ENCODE results near the gene TCERG1L. TPM values are rescaled to one million over a fixed set of nuclear protein-coding genes. Genes with fewer than 3 reads are reported as not detected.

The TCERG1L gene
- polyA plus RNA-seq, 1 of the 3 experiments (the other 2 are of a cell fraction) = not detected

- H3K4me1 ChIP-seq (ENCODE audit: control insufficient read depth in 1 of 2, insufficient read depth in 2 of 2, low read depth in 1 of 2, low read length in 1 of 2) = no peaks in the 10 kb centered on the region
- no peak overlapping the region for H3K4me2 ChIP-seq
- WGBS (ENCODE audit: low lambda C conversion rate) = 33% methylated on average over 4 of the region's 4 CpGs
- H3K4me3 ChIP-seq (ENCODE audit: low read depth in 2 of 2, low read length in 1 of 2) = no peak overlapping the region
- POLR2A ChIA-PET = no interaction called here
- CTCF ChIA-PET = no interaction called here
- no peaks in the 10 kb centered on the region for H4K20me1 ChIP-seq (ENCODE audit: insufficient read depth)
- H3K36me3 ChIP-seq (replicated peaks in 1 of 2; ENCODE audit: control insufficient read depth in 1 of 2, insufficient read depth in 2 of 2, low read length in 1 of 2) = no peaks in the 10 kb centered on the region
- no peak for DNase-seq
- H3K79me2 ChIP-seq (ENCODE audit: insufficient read depth) = no peaks in the 10 kb centered on the region
- no peaks in the 10 kb centered on the region for H3K27me3 ChIP-seq (ENCODE audit: insufficient read depth)
- no peaks in the 10 kb centered on the region for H3K9me2 ChIP-seq
- TF ChIP-seq RXRA (IDR thresholded peaks at IDR 0.05; ENCODE audit: borderline replicate concordance, low read depth) (no peak), EP300 (IDR thresholded peaks at IDR 0.05; ENCODE audit: borderline replicate concordance in 1 of 2, low read depth in 1 of 2, low read length in 1 of 2) (no peak), MAX (IDR thresholded peaks at IDR 0.05; ENCODE audit: low read depth) (no peak), SMC3 (IDR thresholded peaks at IDR 0.05; ENCODE audit: low read depth, low read length) (no peak), CHD2 (IDR thresholded peaks at IDR 0.05; ENCODE audit: low read length, partially characterized antibody) (no peak), GATA2 (CRISPR knock-in tag; IDR thresholded peaks at IDR 0.05) (no peak), TCF12 (IDR thresholded peaks at IDR 0.05) (no peak), YY1 (IDR thresholded peaks at IDR 0.05; ENCODE audit: low read depth) (no peak), RAD21 (IDR thresholded peaks at IDR 0.05; ENCODE audit: low read length) (no peak), NRF1 (IDR thresholded peaks at IDR 0.05; ENCODE audit: low read depth, low read length) (no peak)
- no peaks in the 10 kb centered on the region for H3F3A ChIP-seq (replicated peaks; ENCODE audit: insufficient read depth)
- H3K27ac ChIP-seq (ENCODE audit: low read depth in 2 of 2, low read length in 1 of 2) = no peak overlapping the region
- H2AFZ ChIP-seq (ENCODE audit: low read depth) = no peak overlapping the region
- H3K9ac ChIP-seq = no peak overlapping the region
- H3K9me3 ChIP-seq = no peaks in the 10 kb centered on the region
Observed at GRCh38 chr10:131115801-131116200, 195.7 kb downstream of the TCERG1L start.

DNA sequence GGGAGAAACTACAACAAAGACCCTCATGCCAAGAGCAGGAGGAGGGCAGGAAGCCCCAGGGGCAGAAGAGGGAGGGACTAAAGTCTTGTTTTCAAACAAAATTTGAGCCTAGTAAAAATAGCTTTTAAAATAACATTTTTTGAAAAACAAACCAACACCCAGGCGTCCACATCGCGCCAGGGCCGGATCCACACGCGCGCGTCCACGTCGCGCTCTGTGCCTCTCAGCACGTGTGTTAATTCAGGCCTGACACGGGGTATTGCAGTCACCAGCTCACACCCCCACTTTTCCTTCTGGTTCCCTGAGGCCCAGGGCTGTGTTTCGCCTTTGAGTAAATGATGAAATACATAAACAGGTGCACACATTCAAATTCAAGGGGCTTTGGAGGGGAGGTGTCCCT is 196.2 kb downstream of the TCERG1L start:
- Histone ChIP-seq H3F3A (replicated peaks; ENCODE audit: insufficient read depth) (no peaks in the 10 kb centered on the region), H3K4me1 (ENCODE audit: control insufficient read depth in 1 of 2, insufficient read depth in 2 of 2, low read depth in 1 of 2, low read length in 1 of 2) (no peaks in the 10 kb centered on the region), H3K79me2 (ENCODE audit: insufficient read depth) (no peaks in the 10 kb centered on the region), H4K20me1 (ENCODE audit: insufficient read depth) (no peaks in the 10 kb centered on the region), H3K4me2 (no peak overlapping the region), H2AFZ (ENCODE audit: low read depth) (no peak overlapping the region), H3K9me3 (no peaks in the 10 kb centered on the region), H3K9ac (no peak overlapping the region), H3K4me3 (ENCODE audit: low read depth in 2 of 2, low read length in 1 of 2) (no peak overlapping the region), H3K9me2 (no peaks in the 10 kb centered on the region), H3K27ac (ENCODE audit: low read depth in 2 of 2, low read length in 1 of 2) (no peak overlapping the region), H3K36me3 (replicated peaks in 1 of 2; ENCODE audit: control insufficient read depth in 1 of 2, insufficient read depth in 2 of 2, low read length in 1 of 2) (no peaks in the 10 kb centered on the region), H3K27me3 (ENCODE audit: insufficient read depth) (no peaks in the 10 kb centered on the region)
- 72% methylated on average over 14 of the region's 14 CpGs for WGBS (ENCODE audit: low lambda C conversion rate)
- ChIA-PET CTCF (no interaction called here), POLR2A (no interaction called here)
- no peak for TF ChIP-seq SIN3A (IDR thresholded peaks at IDR 0.05; ENCODE audit: borderline replicate concordance, low read depth, low read length)
- TF ChIP-seq GATA2 (CRISPR knock-in tag; IDR thresholded peaks at IDR 0.05) = no peak
- no peak for TF ChIP-seq PBX3 (IDR thresholded peaks at IDR 0.05)
- TF ChIP-seq NFIC (IDR thresholded peaks at IDR 0.05; ENCODE audit: borderline replicate concordance) = no peak
- TF ChIP-seq, protein P1, sequence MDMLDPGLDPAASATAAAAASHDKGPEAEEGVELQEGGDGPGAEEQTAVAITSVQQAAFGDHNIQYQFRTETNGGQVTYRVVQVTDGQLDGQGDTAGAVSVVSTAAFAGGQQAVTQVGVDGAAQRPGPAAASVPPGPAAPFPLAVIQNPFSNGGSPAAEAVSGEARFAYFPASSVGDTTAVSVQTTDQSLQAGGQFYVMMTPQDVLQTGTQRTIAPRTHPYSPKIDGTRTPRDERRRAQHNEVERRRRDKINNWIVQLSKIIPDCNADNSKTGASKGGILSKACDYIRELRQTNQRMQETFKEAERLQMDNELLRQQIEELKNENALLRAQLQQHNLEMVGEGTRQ (IDR thresholded peaks at IDR 0.05; ENCODE audit: borderline replicate concordance, low read depth, low read length) = no peak
- no peak for TF ChIP-seq POLR2AphosphoS5 (IDR thresholded peaks at IDR 0.05; ENCODE audit: low read depth, low read length)
- TF ChIP-seq TEAD4 (IDR thresholded peaks at IDR 0.05; ENCODE audit: borderline replicate concordance, insufficient read depth) = no peak
- no peak for TF ChIP-seq TAF1 (IDR thresholded peaks at IDR 0.05; ENCODE audit: borderline replicate concordance, low read depth, low read length)
- no peak for TF ChIP-seq ELF1 (IDR thresholded peaks at IDR 0.05)
- TF ChIP-seq, protein P2, sequence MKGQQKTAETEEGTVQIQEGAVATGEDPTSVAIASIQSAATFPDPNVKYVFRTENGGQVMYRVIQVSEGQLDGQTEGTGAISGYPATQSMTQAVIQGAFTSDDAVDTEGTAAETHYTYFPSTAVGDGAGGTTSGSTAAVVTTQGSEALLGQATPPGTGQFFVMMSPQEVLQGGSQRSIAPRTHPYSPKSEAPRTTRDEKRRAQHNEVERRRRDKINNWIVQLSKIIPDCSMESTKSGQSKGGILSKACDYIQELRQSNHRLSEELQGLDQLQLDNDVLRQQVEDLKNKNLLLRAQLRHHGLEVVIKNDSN (IDR thresholded peaks at IDR 0.05; ENCODE audit: borderline replicate concordance, low read depth) = no peak
- no peak for TF ChIP-seq FOXJ3 (CRISPR knock-in tag; IDR thresholded peaks at IDR 0.05)
- TF ChIP-seq CTCF (IDR thresholded peaks at IDR 0.05) = no peak
- TF ChIP-seq, protein P3, sequence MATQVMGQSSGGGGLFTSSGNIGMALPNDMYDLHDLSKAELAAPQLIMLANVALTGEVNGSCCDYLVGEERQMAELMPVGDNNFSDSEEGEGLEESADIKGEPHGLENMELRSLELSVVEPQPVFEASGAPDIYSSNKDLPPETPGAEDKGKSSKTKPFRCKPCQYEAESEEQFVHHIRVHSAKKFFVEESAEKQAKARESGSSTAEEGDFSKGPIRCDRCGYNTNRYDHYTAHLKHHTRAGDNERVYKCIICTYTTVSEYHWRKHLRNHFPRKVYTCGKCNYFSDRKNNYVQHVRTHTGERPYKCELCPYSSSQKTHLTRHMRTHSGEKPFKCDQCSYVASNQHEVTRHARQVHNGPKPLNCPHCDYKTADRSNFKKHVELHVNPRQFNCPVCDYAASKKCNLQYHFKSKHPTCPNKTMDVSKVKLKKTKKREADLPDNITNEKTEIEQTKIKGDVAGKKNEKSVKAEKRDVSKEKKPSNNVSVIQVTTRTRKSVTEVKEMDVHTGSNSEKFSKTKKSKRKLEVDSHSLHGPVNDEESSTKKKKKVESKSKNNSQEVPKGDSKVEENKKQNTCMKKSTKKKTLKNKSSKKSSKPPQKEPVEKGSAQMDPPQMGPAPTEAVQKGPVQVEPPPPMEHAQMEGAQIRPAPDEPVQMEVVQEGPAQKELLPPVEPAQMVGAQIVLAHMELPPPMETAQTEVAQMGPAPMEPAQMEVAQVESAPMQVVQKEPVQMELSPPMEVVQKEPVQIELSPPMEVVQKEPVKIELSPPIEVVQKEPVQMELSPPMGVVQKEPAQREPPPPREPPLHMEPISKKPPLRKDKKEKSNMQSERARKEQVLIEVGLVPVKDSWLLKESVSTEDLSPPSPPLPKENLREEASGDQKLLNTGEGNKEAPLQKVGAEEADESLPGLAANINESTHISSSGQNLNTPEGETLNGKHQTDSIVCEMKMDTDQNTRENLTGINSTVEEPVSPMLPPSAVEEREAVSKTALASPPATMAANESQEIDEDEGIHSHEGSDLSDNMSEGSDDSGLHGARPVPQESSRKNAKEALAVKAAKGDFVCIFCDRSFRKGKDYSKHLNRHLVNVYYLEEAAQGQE (IDR thresholded peaks at IDR 0.05; ENCODE audit: low read depth, low read length) = no peak
- TF ChIP-seq YY1 (IDR thresholded peaks at IDR 0.05; ENCODE audit: low read depth) = no peak
- no peak for DNase-seq
